ENCODE results near the gene CASP10. TPM values are rescaled to one million over a fixed set of nuclear protein-coding genes. Genes with fewer than 3 reads are reported as not detected.

The CASP10 gene
- total RNA-seq, 1 donor from 2014 or later: 7.8 TPM

GRCh38 chr2:201242571-201243277 lies 59.8 kb downstream of the CASP10 start:
- no peak for DNase-seq (ENCODE audit: low spot score in 2 of 2)

GRCh38 chr2:201244829-201245228 lies 61.9 kb downstream of the CASP10 start:
- no peak for TF ChIP-seq CTCF (IDR thresholded peaks at IDR 0.05)
- Histone ChIP-seq H3K4me1 (no peaks in the 10 kb centered on the region), H3K9me3 (no peaks in the 10 kb centered on the region), H3K27ac (no peak overlapping the region), H3K4me3 (no peak overlapping the region), H3K27me3 (no peaks in the 10 kb centered on the region), H3K36me3 (no peaks in the 10 kb centered on the region)
- intact Hi-C loops (cut with DNase I): no loop called here
- no peak for DNase-seq (ENCODE audit: low spot score in 2 of 2)

More at GRCh38 chr2:201242571-201243277, 59.8 kb downstream of the CASP10 start:
- intact Hi-C loops (cut with DNase I): no loop called here
- Histone ChIP-seq H3K9me3 (no peaks in the 10 kb centered on the region), H3K36me3 (no peaks in the 10 kb centered on the region), H3K4me3 (no peak overlapping the region), H3K27me3 (no peaks in the 10 kb centered on the region), H3K4me1 (no peaks in the 10 kb centered on the region), H3K27ac (no peak overlapping the region)
- no peak for TF ChIP-seq CTCF (IDR thresholded peaks at IDR 0.05)

DNA sequence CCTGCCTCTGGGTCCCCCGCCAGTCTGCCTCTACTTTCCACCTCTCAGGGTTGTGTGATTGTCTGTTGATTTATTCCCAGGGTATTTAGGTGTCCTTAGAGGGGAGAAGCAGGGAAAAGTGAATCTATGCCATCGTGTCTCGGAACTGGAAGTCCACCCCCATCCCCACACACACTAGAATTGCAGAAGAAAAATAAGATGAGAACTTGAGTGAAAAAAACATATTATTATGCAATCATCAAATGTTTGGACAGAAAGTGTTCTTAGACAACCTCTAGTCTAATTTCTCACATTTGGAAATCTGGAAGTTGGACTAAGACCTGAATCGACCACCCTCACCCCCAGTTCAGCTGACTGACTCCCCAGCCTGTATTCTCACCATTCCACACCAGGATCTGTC lies 63.3 kb downstream of the CASP10 start:
- Histone ChIP-seq H3K4me3 (no peak overlapping the region), H3K36me3 (no peaks in the 10 kb centered on the region), H3K27me3 (no peaks in the 10 kb centered on the region), H3K9me3 (no peaks in the 10 kb centered on the region), H3K4me1 (no peaks in the 10 kb centered on the region), H3K27ac (no peak overlapping the region)
- no peak for TF ChIP-seq CTCF (IDR thresholded peaks at IDR 0.05)
- no peak for DNase-seq (ENCODE audit: low spot score in 2 of 2)
- intact Hi-C loops (cut with DNase I): no loop called here

DNA sequence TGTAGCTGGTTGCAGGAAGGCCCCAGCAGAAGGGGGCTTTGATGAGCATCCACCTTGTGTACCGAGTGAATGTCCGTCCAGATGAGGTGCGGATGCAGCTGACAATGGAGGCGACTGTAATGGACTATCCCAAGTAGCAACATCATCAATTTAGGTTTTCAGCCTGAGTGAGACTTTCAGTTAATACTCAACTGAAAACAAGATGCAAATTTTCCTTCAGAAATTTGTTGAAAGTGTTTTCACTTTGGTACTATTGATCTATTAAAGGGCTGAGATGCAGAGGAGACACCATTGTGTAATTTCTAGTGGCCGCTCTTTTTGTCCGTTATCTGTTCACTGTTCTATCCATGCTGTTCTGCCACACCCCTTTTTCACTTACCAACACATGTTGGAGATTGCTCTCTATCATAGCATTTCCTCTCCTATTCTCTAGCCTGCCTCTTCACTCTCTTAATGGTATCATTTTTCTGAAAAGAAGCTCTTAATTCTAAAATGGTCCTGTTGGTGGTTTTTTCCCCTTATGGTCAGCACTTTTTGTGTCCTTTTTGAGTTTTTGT lies 65.4 kb downstream of the CASP10 start:
- no peak for TF ChIP-seq CTCF (IDR thresholded peaks at IDR 0.05)
- intact Hi-C loops (cut with DNase I): no loop called here
- H3K27ac ChIP-seq: no peak overlapping the region
- H3K4me1 ChIP-seq: no peaks in the 10 kb centered on the region
- H3K4me3 ChIP-seq: no peak overlapping the region
- H3K27me3 ChIP-seq: no peaks in the 10 kb centered on the region
- no peak for DNase-seq (ENCODE audit: low spot score in 2 of 2)
- no peaks in the 10 kb centered on the region for H3K36me3 ChIP-seq
- H3K9me3 ChIP-seq: no peaks in the 10 kb centered on the region

DNA sequence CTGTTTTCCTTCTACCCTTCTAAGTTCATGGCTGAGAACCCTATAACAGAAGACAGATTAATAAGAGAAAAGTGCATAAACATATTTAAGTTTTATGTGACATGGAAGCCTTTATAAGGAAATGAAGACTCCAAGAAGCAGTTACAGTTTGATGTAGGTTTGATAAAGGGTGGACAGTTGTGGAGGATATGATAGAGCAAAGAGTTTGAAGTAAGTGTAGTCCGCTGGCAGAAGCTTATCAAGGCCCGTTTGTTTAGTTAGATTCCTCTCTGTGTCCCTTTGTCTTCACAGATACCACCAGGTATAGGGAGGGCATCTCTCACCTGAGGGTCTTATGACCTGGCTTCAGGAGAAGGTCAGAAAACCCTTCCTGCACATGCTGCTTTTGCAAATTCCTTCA lies 66.9 kb downstream of the CASP10 start:
- H3K36me3 ChIP-seq: no peaks in the 10 kb centered on the region
- no peaks in the 10 kb centered on the region for H3K9me3 ChIP-seq
- no peak for TF ChIP-seq CTCF (IDR thresholded peaks at IDR 0.05)
- intact Hi-C loops (cut with DNase I): no loop called here
- H3K4me1 ChIP-seq: no peaks in the 10 kb centered on the region
- no peaks in the 10 kb centered on the region for H3K27me3 ChIP-seq
- no peak for DNase-seq (ENCODE audit: low spot score in 2 of 2)
- H3K4me3 ChIP-seq: no peak overlapping the region
- no peak overlapping the region for H3K27ac ChIP-seq

All from ascending aorta (tissue), 2 donors.